ENCODE data around the gene GBP6.

DNA sequence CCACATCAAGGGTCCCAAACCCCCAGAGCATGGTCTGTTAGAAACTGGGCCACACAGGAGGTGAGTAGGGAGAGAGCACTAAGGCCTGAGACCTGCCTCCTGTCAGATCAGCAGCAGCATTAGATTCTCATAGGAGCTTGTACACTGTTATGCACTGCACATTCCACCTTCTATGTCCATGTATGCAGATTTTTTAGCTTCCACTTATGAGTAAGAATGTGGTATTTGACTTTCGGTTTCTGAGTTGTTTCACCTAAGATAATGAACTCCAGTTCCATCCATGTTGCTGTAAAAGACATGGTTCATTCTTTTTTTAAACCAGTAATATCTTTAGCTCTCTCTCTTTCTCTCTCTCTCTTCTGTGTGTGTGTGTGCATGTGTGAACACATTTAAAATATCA is 663 bp upstream of the GBP6 start:
- TF ChIP-seq RAD21 (IDR thresholded peaks at IDR 0.05) (no peak), YY1 (IDR thresholded peaks at IDR 0.05) (no peak)
- TF ChIP-seq, protein P1, sequence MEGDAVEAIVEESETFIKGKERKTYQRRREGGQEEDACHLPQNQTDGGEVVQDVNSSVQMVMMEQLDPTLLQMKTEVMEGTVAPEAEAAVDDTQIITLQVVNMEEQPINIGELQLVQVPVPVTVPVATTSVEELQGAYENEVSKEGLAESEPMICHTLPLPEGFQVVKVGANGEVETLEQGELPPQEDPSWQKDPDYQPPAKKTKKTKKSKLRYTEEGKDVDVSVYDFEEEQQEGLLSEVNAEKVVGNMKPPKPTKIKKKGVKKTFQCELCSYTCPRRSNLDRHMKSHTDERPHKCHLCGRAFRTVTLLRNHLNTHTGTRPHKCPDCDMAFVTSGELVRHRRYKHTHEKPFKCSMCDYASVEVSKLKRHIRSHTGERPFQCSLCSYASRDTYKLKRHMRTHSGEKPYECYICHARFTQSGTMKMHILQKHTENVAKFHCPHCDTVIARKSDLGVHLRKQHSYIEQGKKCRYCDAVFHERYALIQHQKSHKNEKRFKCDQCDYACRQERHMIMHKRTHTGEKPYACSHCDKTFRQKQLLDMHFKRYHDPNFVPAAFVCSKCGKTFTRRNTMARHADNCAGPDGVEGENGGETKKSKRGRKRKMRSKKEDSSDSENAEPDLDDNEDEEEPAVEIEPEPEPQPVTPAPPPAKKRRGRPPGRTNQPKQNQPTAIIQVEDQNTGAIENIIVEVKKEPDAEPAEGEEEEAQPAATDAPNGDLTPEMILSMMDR (IDR thresholded peaks at IDR 0.05; ENCODE audit: low read depth, low read length, missing input control) = no peak
- TF ChIP-seq, protein P2, sequence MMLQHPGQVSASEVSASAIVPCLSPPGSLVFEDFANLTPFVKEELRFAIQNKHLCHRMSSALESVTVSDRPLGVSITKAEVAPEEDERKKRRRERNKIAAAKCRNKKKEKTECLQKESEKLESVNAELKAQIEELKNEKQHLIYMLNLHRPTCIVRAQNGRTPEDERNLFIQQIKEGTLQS (IDR thresholded peaks at IDR 0.05) = no peak

All from liver (tissue), 3 donors.